Frontal cortex (tissue), 4 donors: ENCODE results near the gene RBSN. TPM values are rescaled to one million over a fixed set of nuclear protein-coding genes. Genes with fewer than 3 reads are reported as not detected.
A peak's percentile ranks its signal among the peaks of the same experiment; 100 is the strongest.

Experiments
- DNase-seq, 2 donors: peaks; one replicate each; pipeline ENCODE4 v3.0.0; 2012; ENCODE audit warnings: low spot score in 2 of 2
- FAIRE-seq: peaks from 2 replicates; lab custom pipeline; 2012; peaks lifted over from hg19 to GRCh38; lab: Jason Lieb, UNC
- total RNA-seq: library from RNA; depleted of rRNA; stranded (reverse); fragments of >200 nt; gene quantifications from one replicate; pipeline ENCODE4 v1.2.3, GENCODE V29; 2014
- donor health status: control.
- donor health status: control.
- donor health status: control.

RBSN gene
- total RNA-seq, 1 donor from 2014 or later = 71.7 TPM

- DNase-seq = peak; percentile 43 to 44
- FAIRE-seq = no peak
These were observed 34.6 kb downstream of the RBSN start for GRCh38 chr3:15064299-15064834.

- DNase-seq (peak in 1 of 2 donors; percentile 26), FAIRE-seq (no peak)
These were observed 35.2 kb downstream of the RBSN start for GRCh38 chr3:15063656-15064286.

- DNase-seq (peak in 1 of 2 donors; percentile 28), FAIRE-seq (no peak)
These were observed 35.7 kb downstream of the RBSN start for GRCh38 chr3:15063238-15063637.

- FAIRE-seq = no peak
These were observed 38.9 kb downstream of the RBSN start for GRCh38 chr3:15060029-15060428.

GRCh38 chr3:15056676-15057404, 42.1 kb downstream of the RBSN start:
- FAIRE-seq = no peak
- DNase-seq = no peak

More at GRCh38 chr3:15060029-15060428, 38.9 kb downstream of the RBSN start:
- DNase-seq = no peak

GRCh38 chr3:15055019-15055557, 43.9 kb downstream of the RBSN start:
- DNase-seq (no peak), FAIRE-seq (no peak)

GRCh38 chr3:15053541-15053940, 45.4 kb downstream of the RBSN start:
- no peak for DNase-seq
- FAIRE-seq = no peak

GRCh38 chr3:15052335-15053242, 46.4 kb downstream of the RBSN start:
- no peak for DNase-seq

GRCh38 chr3:15051531-15051930, 47.4 kb downstream of the RBSN start:
- FAIRE-seq = no peak
- peak in 1 of 2 donors; percentile 29 for DNase-seq

More at GRCh38 chr3:15052335-15053242, 46.4 kb downstream of the RBSN start:
- FAIRE-seq = no peak

GRCh38 chr3:15050405-15051092, 48.4 kb downstream of the RBSN start:
- DNase-seq = no peak
- no peak for FAIRE-seq

- no peak for FAIRE-seq
- DNase-seq = no peak
These were observed 49.4 kb downstream of the RBSN start for GRCh38 chr3:15049584-15049983.

GRCh38 chr3:15045667-15046066, 53.3 kb downstream of the RBSN start:
- DNase-seq (no peak), FAIRE-seq (no peak)

- DNase-seq = no peak
- FAIRE-seq = no peak
These were observed 54.6 kb downstream of the RBSN start for GRCh38 chr3:15044326-15044725.

- FAIRE-seq (no peak), DNase-seq (peak in 1 of 2 donors; percentile 34)
These were observed 55.4 kb downstream of the RBSN start for GRCh38 chr3:15043408-15044171.

- FAIRE-seq (no peak), DNase-seq (no peak)
These were observed 56.0 kb downstream of the RBSN start for GRCh38 chr3:15042936-15043335.

- DNase-seq = no peak
- no peak for FAIRE-seq
These were observed 57.0 kb downstream of the RBSN start for GRCh38 chr3:15041950-15042349.

- FAIRE-seq (no peak), DNase-seq (no peak)
These were observed 58.1 kb downstream of the RBSN start for GRCh38 chr3:15040844-15041243.

- FAIRE-seq (no peak), DNase-seq (no peak)
These were observed 60.6 kb downstream of the RBSN start for GRCh38 chr3:15038306-15038705.

- DNase-seq (no peak), FAIRE-seq (no peak)
These were observed 65.8 kb downstream of the RBSN start for GRCh38 chr3:15033103-15033502.
